HK-2 (cell line): ENCODE data around the gene CYB561A3.

ENCODE experiments used
- DNase-seq: peaks from one replicate; pipeline ENCODE4 v3.0.0-alpha.2; 2018; ENCODE audit not compliant: unreplicated experiment

Gene CYB561A3

DNA sequence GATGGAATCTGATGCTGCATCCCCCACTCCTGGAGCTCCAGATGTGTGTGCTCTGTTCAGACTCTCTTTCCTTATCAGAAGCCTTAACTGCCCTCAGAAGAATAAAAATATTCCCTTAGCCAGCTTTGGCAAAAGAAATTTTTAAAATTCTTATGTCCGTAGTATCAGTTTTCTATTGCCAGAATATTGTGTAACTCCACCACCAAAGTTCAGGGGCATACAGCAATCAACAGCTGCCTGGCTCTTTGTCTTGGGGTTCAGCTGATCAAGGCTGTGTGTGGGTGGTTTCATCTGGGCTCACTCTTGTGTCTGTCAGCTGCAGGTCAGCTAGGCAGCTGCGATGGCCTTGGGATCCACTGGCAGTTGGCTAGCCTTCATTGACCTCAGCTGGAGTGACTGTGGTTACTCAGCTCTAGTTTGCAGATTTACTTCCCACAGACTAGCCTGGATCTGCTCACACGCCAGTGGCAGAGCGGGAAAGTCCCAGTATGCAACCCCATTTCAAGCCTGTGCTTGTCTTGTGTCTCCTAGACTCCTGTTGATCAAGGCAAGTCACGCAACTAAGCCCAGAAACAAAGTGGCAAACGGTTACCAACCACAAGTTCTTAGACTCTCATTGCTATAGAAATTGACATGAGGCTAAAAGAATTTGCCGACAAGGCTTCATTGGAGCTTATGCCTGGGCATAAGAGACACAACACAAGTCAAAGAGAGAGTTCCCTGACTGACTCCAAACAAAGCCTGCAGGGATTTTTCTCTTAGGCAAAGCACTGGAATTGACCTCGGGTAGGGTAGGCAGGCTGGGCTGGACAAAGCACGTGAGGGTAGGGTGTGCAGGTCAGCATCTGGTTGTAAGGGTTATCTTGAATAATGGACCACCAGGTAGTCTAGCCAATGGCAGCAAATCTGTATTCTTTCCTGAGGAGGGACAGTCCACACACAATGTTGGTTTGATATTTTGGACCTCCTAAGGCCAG is 8.0 kb upstream of the CYB561A3 start:
- no peak for DNase-seq

DNA sequence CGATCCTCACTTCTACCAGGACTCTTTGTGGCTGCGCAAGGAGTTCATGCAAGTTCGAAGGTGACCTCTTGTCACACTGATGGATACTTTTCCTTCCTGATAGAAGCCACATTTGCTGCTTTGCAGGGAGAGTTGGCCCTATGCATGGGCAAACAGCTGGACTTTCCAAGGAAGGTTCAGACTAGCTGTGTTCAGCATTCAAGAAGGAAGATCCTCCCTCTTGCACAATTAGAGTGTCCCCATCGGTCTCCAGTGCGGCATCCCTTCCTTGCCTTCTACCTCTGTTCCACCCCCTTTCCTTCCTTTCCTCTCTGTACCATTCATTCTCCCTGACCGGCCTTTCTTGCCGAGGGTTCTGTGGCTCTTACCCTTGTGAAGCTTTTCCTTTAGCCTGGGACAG is 7.0 kb upstream of the CYB561A3 start:
- DNase-seq = no peak

- DNase-seq = no peak
These were observed 5.7 kb upstream of the CYB561A3 start for GRCh38 chr11:61367406-61367805.

GRCh38 chr11:61364012-61364675 is 2.5 kb upstream of the CYB561A3 start:
- DNase-seq = no peak

GRCh38 chr11:61362542-61362875 is 827 bp upstream of the CYB561A3 start:
- DNase-seq = no peak

GRCh38 chr11:61361237-61361740 is 393 bp downstream of the CYB561A3 start:
- no peak for DNase-seq

DNA sequence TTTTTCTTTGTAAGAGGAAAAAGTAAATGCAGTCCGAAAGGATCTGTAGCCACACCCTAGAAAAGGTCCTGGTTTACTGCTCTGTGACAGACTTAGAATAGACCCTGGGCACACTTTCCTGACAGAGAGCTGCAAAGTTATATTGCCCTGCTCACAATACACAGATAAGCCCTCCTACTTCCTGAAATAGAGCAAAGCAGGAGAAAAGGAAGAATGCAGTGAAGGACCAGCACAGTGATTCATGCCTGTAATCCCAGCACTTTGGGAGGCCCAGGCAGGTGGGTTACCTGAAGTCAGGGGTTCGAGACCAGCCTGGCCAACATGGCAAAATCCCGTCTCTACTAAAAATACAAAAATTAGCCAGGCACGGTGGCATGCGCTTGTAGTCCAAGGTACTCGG is 2.2 kb downstream of the CYB561A3 start:
- DNase-seq = no peak

- no peak for DNase-seq
These were observed 3.1 kb downstream of the CYB561A3 start for GRCh38 chr11:61358566-61358965.

GRCh38 chr11:61357894-61358239 is 3.8 kb downstream of the CYB561A3 start:
- no peak for DNase-seq

- DNase-seq = no peak
These were observed 4.3 kb downstream of the CYB561A3 start for GRCh38 chr11:61357233-61357893.

DNA sequence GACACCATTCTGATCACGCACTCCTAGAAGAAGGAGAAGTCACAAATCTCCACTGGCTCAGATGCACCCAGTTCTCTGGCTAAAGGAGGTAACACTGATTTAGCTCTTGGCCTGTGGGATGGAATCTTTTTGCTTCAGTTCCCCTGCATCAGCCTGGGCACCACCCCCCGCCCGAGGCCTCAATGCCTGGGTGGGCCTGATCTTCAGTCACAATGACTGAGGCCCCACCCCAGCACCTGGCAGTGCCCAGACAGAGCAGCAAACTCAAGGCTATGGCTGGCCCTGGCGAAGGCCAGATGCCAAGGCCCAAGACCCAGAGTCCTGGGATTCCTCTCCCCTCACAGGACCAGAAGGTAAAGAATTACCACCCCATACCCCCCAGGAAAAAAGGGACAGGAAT is 5.0 kb downstream of the CYB561A3 start:
- DNase-seq = no peak

DNA sequence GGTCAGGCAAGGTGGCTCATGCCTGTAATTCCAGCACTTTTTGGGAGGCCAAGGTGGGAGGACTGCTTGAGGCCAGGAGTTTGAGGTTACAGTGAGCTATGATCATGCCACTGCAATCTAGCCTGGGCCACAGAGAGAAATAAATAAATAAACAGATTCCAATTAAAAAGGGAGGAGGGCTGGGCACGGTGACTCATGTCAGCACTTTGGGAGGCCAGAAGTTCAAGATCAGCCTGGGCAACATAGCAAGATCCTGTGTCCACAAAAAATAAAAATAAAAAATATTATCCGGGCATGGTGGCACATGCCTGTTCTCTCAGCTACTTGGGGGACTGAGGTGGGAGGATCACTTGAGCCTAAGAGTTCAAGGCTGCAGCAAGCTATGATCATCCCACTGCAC is 7.5 kb downstream of the CYB561A3 start:
- no peak for DNase-seq

GRCh38 chr11:61353131-61354067 is 8.3 kb downstream of the CYB561A3 start:
- DNase-seq = no peak

DNA sequence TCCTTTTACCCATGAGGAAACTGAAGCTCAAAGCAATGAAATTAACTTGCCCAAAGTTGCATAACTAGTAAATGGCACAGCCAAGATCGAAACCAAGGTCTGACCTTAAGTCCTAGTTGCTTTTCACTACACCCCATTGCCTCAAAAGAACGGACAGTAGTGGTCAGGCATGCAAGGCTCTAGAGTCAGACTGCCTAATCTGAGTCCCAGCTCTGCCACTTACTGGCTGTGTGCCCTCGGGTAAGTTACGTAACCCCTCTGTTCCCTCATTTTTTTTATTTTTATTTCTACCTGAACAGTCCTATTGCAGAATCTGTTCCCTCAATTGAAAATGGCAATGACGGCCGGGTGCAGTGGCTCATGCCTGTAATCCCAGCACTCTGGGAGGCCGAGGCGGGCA is 9.6 kb downstream of the CYB561A3 start:
- DNase-seq = no peak

- DNase-seq = no peak
These were observed 10.9 kb downstream of the CYB561A3 start for GRCh38 chr11:61350803-61351202.

DNA sequence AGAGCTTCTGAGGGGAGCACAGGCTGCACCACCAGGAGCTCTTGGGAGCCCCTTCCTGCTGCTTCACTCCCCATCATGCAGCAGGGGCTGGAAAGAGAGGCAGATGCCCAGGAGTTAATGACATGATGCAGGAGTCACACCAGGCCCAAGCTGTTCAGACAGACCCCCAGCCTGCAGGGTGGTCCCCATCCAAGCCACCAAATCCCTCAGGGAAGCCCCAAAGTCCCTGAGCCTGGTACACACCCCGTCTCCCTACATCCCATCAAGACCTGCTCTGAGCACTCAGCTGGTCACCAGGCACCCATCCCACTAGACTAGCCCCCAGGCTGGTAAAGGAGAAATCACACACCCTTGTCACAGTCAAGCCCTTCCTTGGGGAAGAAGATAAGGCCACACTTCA is 11.3 kb downstream of the CYB561A3 start:
- DNase-seq = no peak

DNA sequence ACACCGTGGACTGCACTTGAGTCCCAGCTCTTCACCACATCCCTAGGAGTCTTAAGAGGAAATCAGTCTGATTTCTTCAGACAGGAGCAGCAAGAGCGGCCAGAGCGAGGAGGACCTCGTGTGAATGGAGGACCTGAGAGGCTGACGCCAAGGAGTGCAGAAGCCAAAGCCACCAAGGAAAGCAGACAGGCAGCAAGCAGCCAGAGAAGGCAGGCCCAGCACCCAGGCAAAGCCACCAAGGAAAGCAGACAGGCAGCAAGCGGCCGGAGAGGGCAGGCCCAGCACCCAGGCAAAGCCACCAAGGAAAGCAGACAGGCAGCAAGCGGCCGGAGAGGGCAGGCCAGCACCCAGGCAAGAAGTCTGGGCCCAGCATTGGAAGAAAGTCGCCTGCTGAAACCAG is 11.8 kb downstream of the CYB561A3 start:
- DNase-seq = no peak

- no peak for DNase-seq
These were observed 12.4 kb downstream of the CYB561A3 start for GRCh38 chr11:61349189-61349751.

GRCh38 chr11:61347916-61348461 is 13.7 kb downstream of the CYB561A3 start:
- no peak for DNase-seq

GRCh38 chr11:61345954-61346843 is 15.5 kb downstream of the CYB561A3 start:
- no peak for DNase-seq
